Endothelial cell of umbilical vein (primary cell): Measurements from ENCODE around the gene SMIM38. TPM values are rescaled to one million over a fixed set of nuclear protein-coding genes. Genes with fewer than 3 reads are reported as not detected.

ENCODE experiments used
- BruUV-seq: library from RNA; stranded (reverse); fragments of 400-500 nt; replicated peaks from 2 replicates; lab custom pipeline; 2021; lab: Mats Ljungman, UMichigan
- CTCF ChIA-PET: fragments of 300-600, 350-600 bp; sonication (Branson Sonifier 250); formaldehyde crosslinking; loops from one replicate; lab custom pipeline; 2021; ENCODE audit warnings: antibody characterized with exemption, inconsistent platforms; lab: Charles Lee
- POLR2A ChIA-PET: fragments of 300-600, 350-600 bp; sonication (Branson Sonifier 250); formaldehyde crosslinking; loops from one replicate; lab custom pipeline; 2021; ENCODE audit warnings: antibody characterized with exemption, inconsistent platforms; lab: Charles Lee
- DNase-seq: peaks from one replicate; pipeline ENCODE4 v3.0.0-alpha.2; 2011; ENCODE audit warnings: low read depth, low spot score
- FAIRE-seq: peaks from 2 replicates; lab custom pipeline; 2011; peaks lifted over from hg19 to GRCh38; lab: Jason Lieb, UNC
- H2AFZ ChIP-seq: 2 replicates; pipeline ENCODE4 v1.6.0; 2012; ENCODE audit warnings: low read depth, low read length, control low read depth, inconsistent platforms
- H3K27ac ChIP-seq: 2 replicates; pipeline ENCODE4 v1.5.1; 2011; ENCODE audit warnings: low read depth, mild to moderate bottlenecking, control low read depth, low read length, moderate library complexity; ENCODE audit not compliant: insufficient read depth
- H3K27me3 ChIP-seq, 2 experiments: 2 replicates each; pipeline versions ENCODE4 v1.6.0 to v1.6.1; 2011; ENCODE audit warnings: low read length in 2 of 2, mixed read lengths in 1 of 2; ENCODE audit not compliant: control insufficient read depth in 2 of 2, insufficient read depth in 2 of 2
- H3K36me3 ChIP-seq, 2 experiments: 2 replicates in 1 of 2; 3 replicates in 1 of 2; pipeline ENCODE4 v1.5.1; 2011; ENCODE audit warnings: low read length in 2 of 2, mild to moderate bottlenecking in 1 of 2, moderate library complexity in 1 of 2; ENCODE audit not compliant: control insufficient read depth in 2 of 2, insufficient read depth in 2 of 2; ENCODE audit errors: extremely low read depth in 1 of 2
- H3K4me1 ChIP-seq: 3 replicates; pipeline ENCODE4 v1.5.1; 2011; ENCODE audit warnings: mild to moderate bottlenecking, low read length; ENCODE audit not compliant: control insufficient read depth, insufficient read depth; ENCODE audit errors: extremely low read depth
- H3K4me2 ChIP-seq: 2 replicates; pipeline ENCODE4 v1.6.1; 2011; ENCODE audit warnings: low read length, control low read depth, mixed read lengths; ENCODE audit not compliant: insufficient read depth
- H3K4me3 ChIP-seq, 3 experiments: fragments of 200-600 bp in 1 of 3; sonication (generic), shearing (Covaris generic) in 1 of 3; replicated peaks in 1 of 3; 2 replicates each; pipeline ENCODE4 v1.5.1; 2011 to 2016; ENCODE audit warnings: control low read depth in 3 of 3, low read length in 3 of 3, mild to moderate bottlenecking in 2 of 3, inconsistent platforms in 1 of 3, low read depth in 1 of 3, moderate library complexity in 1 of 3; ENCODE audit not compliant: insufficient read depth in 1 of 3
- H3K79me2 ChIP-seq: 2 replicates; pipeline ENCODE4 v1.6.0; 2012; ENCODE audit warnings: low read length, inconsistent platforms; ENCODE audit not compliant: control insufficient read depth, insufficient read depth
- H3K9ac ChIP-seq: replicated peaks from 2 replicates; pipeline ENCODE3; 2011; ENCODE audit warnings: low read length, control low read depth; ENCODE audit not compliant: insufficient read depth; ENCODE audit errors: extremely low read depth
- H3K9me1 ChIP-seq: replicated peaks from 3 replicates; pipeline ENCODE4 v1.6.0; 2011; ENCODE audit warnings: mild to moderate bottlenecking, low read length; ENCODE audit not compliant: control insufficient read depth, insufficient read depth; ENCODE audit errors: extremely low read depth
- H3K9me3 ChIP-seq: replicated peaks from 2 replicates; pipeline ENCODE4 v1.5.1; 2012; ENCODE audit warnings: low read length, inconsistent platforms; ENCODE audit not compliant: control insufficient read depth, insufficient read depth
- H4K20me1 ChIP-seq: replicated peaks from 2 replicates; pipeline ENCODE3; 2011; ENCODE audit warnings: mild to moderate bottlenecking, low read length; ENCODE audit not compliant: control insufficient read depth, insufficient read depth; ENCODE audit errors: extremely low read depth
- CTCF ChIP-seq, 2 donors: IDR thresholded peaks; 1 replicate in 1 of 2; 2 replicates in 1 of 2; pipeline ENCODE4 v1.5.1; 2011; ENCODE audit warnings: low read length in 2 of 2, mild to moderate bottlenecking in 2 of 2, moderate library complexity in 2 of 2, control low read depth in 1 of 2, inconsistent platforms in 1 of 2, low read depth in 1 of 2; ENCODE audit not compliant: insufficient read depth in 1 of 2; ENCODE audit errors: extremely low read depth in 1 of 2
- EZH2 ChIP-seq: IDR thresholded peaks from 2 replicates; pipeline ENCODE4 v1.6.1; 2012; ENCODE audit warnings: borderline replicate concordance, low read depth, mild to moderate bottlenecking, moderate library complexity, low read length, inconsistent platforms; ENCODE audit not compliant: severe bottlenecking
- GATA2 ChIP-seq: IDR thresholded peaks from 2 replicates; pipeline ENCODE4 v1.7.0; 2011; ENCODE audit warnings: low read depth, mild to moderate bottlenecking, moderate library complexity, mixed read lengths, low read length; ENCODE audit not compliant: insufficient read length, insufficient read depth
- JUN ChIP-seq: IDR thresholded peaks from 2 replicates; pipeline ENCODE4 v1.6.1; 2011; ENCODE audit warnings: borderline replicate concordance, low read depth; ENCODE audit not compliant: insufficient read length, insufficient read depth
- MAX ChIP-seq: IDR thresholded peaks from 2 replicates; pipeline ENCODE4 v1.6.1; 2011; ENCODE audit not compliant: insufficient read depth, insufficient read length
- MYC ChIP-seq: IDR thresholded peaks from one replicate; pipeline ENCODE4 v1.6.1; 2011; ENCODE audit warnings: mild to moderate bottlenecking, low read depth, low read length
- POLR2A ChIP-seq: IDR thresholded peaks from 2 replicates; pipeline ENCODE4 v1.6.1; 2012; ENCODE audit warnings: low read depth, mild to moderate bottlenecking, control low read depth, low read length
- POLR2AphosphoS5 ChIP-seq: IDR thresholded peaks from 2 replicates; pipeline ENCODE4 v1.6.1; 2012; ENCODE audit warnings: low read depth, mild to moderate bottlenecking, control low read depth, low read length, moderate library complexity; ENCODE audit not compliant: insufficient read depth
- dilution Hi-C: fragments of 300-500 bp; cut with MboI; formaldehyde crosslinking; loops from one replicate; pipeline ENCODE4 v1.15.0; 2019; ENCODE audit warnings: low sequenced_read_pairs; ENCODE audit not compliant: extremely low pct_ligation_motif_present
- intact Hi-C: fragments of 100-400 bp; cut with micrococcal nuclease; formaldehyde crosslinking; loops from one replicate; pipeline ENCODE4 v1.10.0; 2022
- polyA plus RNA-seq, 4 experiments: library from polyadenylated mRNA; depleted of rRNA in 3 of 4; stranded (reverse) in 3 of 4; unstranded in 1 of 4; fragments of >200 nt; gene quantifications; 2 replicates each; pipeline versions ENCODE4 v1.2.1 to v1.2.3, GENCODE V29; 2011 to 2012; ENCODE audit warnings: missing spikeins in 1 of 4
- total RNA-seq: library from RNA; stranded (reverse); gene quantifications from 2 replicates; pipeline ENCODE4 v1.2.3, GENCODE V29; 2021

The SMIM38 gene
- total and polyA plus RNA-seq, 2 donors (not counting 3 experiments of a cell fraction or from before 2014, with no cell fraction given): 0.03 TPM; not detected in 1

GRCh38 chr11:69152733-69153421, 2.9 kb upstream of the SMIM38 start:
- DNase-seq (no peak), FAIRE-seq (no peak)
- TF ChIP-seq EZH2 (no peak), POLR2AphosphoS5 (no peak), MYC (no peak), CTCF (IDR thresholded peaks at IDR 0.05; ENCODE audit: extremely low read depth in 1 of 2, insufficient read depth in 1 of 2, low read depth in 1 of 2, low read length in 2 of 2) (no peak), JUN (no peak), MAX (no peak), GATA2 (no peak), POLR2A (no peak)
- intact Hi-C loops: no loop called here
- H4K20me1 ChIP-seq: no peaks in the 10 kb centered on the region
- peaks cover 0 to 6% of the 10 kb centered on the region in 2 experiments for H3K27me3 ChIP-seq
- no peaks in the 10 kb centered on the region for H3K4me1 ChIP-seq
- no peaks in the 10 kb centered on the region for H3K36me3 ChIP-seq
- dilution Hi-C loops: no loop called here
- no peak overlapping the region for H3K4me3 ChIP-seq
- no peak overlapping the region for H3K4me2 ChIP-seq
- H2AFZ ChIP-seq: no peak overlapping the region
- H3K9me3 ChIP-seq: no peaks in the 10 kb centered on the region
- no peaks in the 10 kb centered on the region for H3K9me1 ChIP-seq
- H3K27ac ChIP-seq: no peak overlapping the region
- ChIA-PET CTCF (interaction anchor here (1.6 kb wide), 1 partner anchor 21 kb away, joined by 6 read pairs; no protein-coding TSS in a partner anchor), POLR2A (no interaction called here)
- H3K9ac ChIP-seq: no peak overlapping the region
- no peaks in the 10 kb centered on the region for H3K79me2 ChIP-seq
- no TSS peak for BruUV-seq
